ENCODE data around the gene WDR35.

- TF ChIP-seq, protein P1, sequence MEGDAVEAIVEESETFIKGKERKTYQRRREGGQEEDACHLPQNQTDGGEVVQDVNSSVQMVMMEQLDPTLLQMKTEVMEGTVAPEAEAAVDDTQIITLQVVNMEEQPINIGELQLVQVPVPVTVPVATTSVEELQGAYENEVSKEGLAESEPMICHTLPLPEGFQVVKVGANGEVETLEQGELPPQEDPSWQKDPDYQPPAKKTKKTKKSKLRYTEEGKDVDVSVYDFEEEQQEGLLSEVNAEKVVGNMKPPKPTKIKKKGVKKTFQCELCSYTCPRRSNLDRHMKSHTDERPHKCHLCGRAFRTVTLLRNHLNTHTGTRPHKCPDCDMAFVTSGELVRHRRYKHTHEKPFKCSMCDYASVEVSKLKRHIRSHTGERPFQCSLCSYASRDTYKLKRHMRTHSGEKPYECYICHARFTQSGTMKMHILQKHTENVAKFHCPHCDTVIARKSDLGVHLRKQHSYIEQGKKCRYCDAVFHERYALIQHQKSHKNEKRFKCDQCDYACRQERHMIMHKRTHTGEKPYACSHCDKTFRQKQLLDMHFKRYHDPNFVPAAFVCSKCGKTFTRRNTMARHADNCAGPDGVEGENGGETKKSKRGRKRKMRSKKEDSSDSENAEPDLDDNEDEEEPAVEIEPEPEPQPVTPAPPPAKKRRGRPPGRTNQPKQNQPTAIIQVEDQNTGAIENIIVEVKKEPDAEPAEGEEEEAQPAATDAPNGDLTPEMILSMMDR (IDR thresholded peaks at IDR 0.05): no peak
- no peak for TF ChIP-seq POLR2A (IDR thresholded peaks at IDR 0.05)
Measured at GRCh38 chr2:20012032-20012281, 22.1 kb upstream of the WDR35 start.

Data from lower leg skin (tissue), 3 donors.